Smooth muscle cell (in vitro differentiated cells): Measurements from ENCODE around the gene SATB1. TPM values are rescaled to one million over a fixed set of nuclear protein-coding genes. Genes with fewer than 3 reads are reported as not detected.

ENCODE experiments used
- DNase-seq: peaks from one replicate; lab custom pipeline; 2025; ENCODE audit not compliant: unreplicated experiment; lab: John Stamatoyannopoulos, UW
- H2AFZ ChIP-seq: fragments of 200-600 bp; sonication (generic); 2 replicates; pipeline ENCODE4 v1.6.0; 2016; ENCODE audit warnings: antibody characterized with exemption, low read depth, mild to moderate bottlenecking
- H3F3A ChIP-seq: fragments of 200-600 bp; sonication (generic); 2 replicates; pipeline ENCODE4 v1.6.0; 2017; ENCODE audit warnings: antibody characterized with exemption, low read depth
- H3K27ac ChIP-seq: fragments of 200-600 bp; sonication (generic); 2 replicates; pipeline ENCODE4 v1.5.1; 2016; ENCODE audit warnings: low read depth, mild to moderate bottlenecking
- H3K27me3 ChIP-seq: fragments of 200-600 bp; sonication (generic); 2 replicates; pipeline ENCODE4 v1.6.1; 2016; ENCODE audit warnings: low read depth, mild to moderate bottlenecking
- H3K36me3 ChIP-seq: fragments of 200-600 bp; sonication (generic); 2 replicates; pipeline ENCODE4 v1.5.1; 2016; ENCODE audit warnings: low read depth
- H3K4me1 ChIP-seq: fragments of 200-600 bp; sonication (generic); 2 replicates; pipeline ENCODE4 v1.5.1; 2016; ENCODE audit warnings: low read depth
- H3K4me2 ChIP-seq: fragments of 200-600 bp; sonication (generic); 2 replicates; pipeline ENCODE4 v1.6.0; 2016; ENCODE audit warnings: mild to moderate bottlenecking
- H3K4me3 ChIP-seq: fragments of 200-600 bp; sonication (generic); 2 replicates; pipeline ENCODE4 v1.5.1; 2016; ENCODE audit warnings: mild to moderate bottlenecking
- H3K79me2 ChIP-seq: fragments of 200-600 bp; sonication (generic); 2 replicates; pipeline ENCODE4 v1.6.0; 2016; ENCODE audit warnings: low read depth, mild to moderate bottlenecking
- H3K9ac ChIP-seq: fragments of 200-600 bp; sonication (generic); 2 replicates; pipeline ENCODE4 v1.6.0; 2016; ENCODE audit warnings: low read depth
- H3K9me3 ChIP-seq: fragments of 200-600 bp; sonication (generic); replicated peaks from 2 replicates; pipeline ENCODE4 v1.5.1; 2016; ENCODE audit warnings: low read depth
- H4K20me1 ChIP-seq: fragments of 200-600 bp; sonication (generic); 2 replicates; pipeline ENCODE4 v1.6.0; 2016; ENCODE audit warnings: low read depth
- CTCF ChIP-seq: fragments of 200-600 bp; sonication (generic); IDR thresholded peaks from 2 replicates; pipeline ENCODE4 v1.5.1; 2017; ENCODE audit warnings: borderline replicate concordance, mild to moderate bottlenecking, antibody characterized with exemption; ENCODE audit not compliant: insufficient read depth, poor library complexity, severe bottlenecking
- WGBS: methylation state at CpG from one replicate; pipeline ENCODE4 v1.1.7; 2016; ENCODE audit warnings: low lambda C conversion rate; 5-methylcytosine and 5-hydroxymethylcytosine counted together
- polyA plus RNA-seq: library from polyadenylated mRNA; unstranded; fragments of >200 nt; fragmentation: Nextera tagmentation; extraction: Ambion mirVana; gene quantifications from 2 replicates; pipeline ENCODE4 v1.2.1, GENCODE V29; 2016
- total RNA-seq: library from RNA; depleted of rRNA; stranded (reverse); fragments of >200 nt; gene quantifications from 2 replicates; pipeline ENCODE4 v1.2.3, GENCODE V29; 2014

The SATB1 gene
- total and polyA plus RNA-seq, 2 experiments from 2014 or later = 4.1 to 9.3 TPM

GRCh38 chr3:18349197-18349798, 75.8 kb downstream of the SATB1 start:
- Histone ChIP-seq H3K9ac (no peak overlapping the region), H2AFZ (no peak overlapping the region), H3K4me1 (no peaks in the 10 kb centered on the region), H3F3A (no peaks in the 10 kb centered on the region), H3K27me3 (no peaks in the 10 kb centered on the region), H4K20me1 (no peaks in the 10 kb centered on the region), H3K4me3 (no peak overlapping the region), H3K36me3 (no peaks in the 10 kb centered on the region), H3K27ac (no peak overlapping the region), H3K9me3 (no peaks in the 10 kb centered on the region), H3K79me2 (no peaks in the 10 kb centered on the region), H3K4me2 (no peak overlapping the region)
- WGBS = 92% methylated on average over 18 of the region's 18 CpGs
- no peak for TF ChIP-seq CTCF
- DNase-seq = no peak

GRCh38 chr3:18346097-18346496, 79.0 kb downstream of the SATB1 start:
- Histone ChIP-seq H3K4me2 (no peak overlapping the region), H3K4me1 (no peaks in the 10 kb centered on the region), H3F3A (no peaks in the 10 kb centered on the region), H3K36me3 (no peaks in the 10 kb centered on the region), H4K20me1 (no peaks in the 10 kb centered on the region), H3K9ac (no peak overlapping the region), H3K9me3 (no peaks in the 10 kb centered on the region), H2AFZ (no peak overlapping the region), H3K27me3 (no peaks in the 10 kb centered on the region), H3K79me2 (no peaks in the 10 kb centered on the region), H3K4me3 (no peak overlapping the region), H3K27ac (no peak overlapping the region)
- WGBS = 90% methylated on average over 4 of the region's 4 CpGs
- no peak for TF ChIP-seq CTCF
- no peak for DNase-seq

GRCh38 chr3:18345015-18345367, 80.1 kb downstream of the SATB1 start:
- Histone ChIP-seq H3F3A (no peaks in the 10 kb centered on the region), H3K79me2 (no peaks in the 10 kb centered on the region), H3K27ac (no peak overlapping the region), H3K36me3 (no peaks in the 10 kb centered on the region), H3K4me1 (no peaks in the 10 kb centered on the region), H4K20me1 (no peaks in the 10 kb centered on the region), H3K27me3 (no peaks in the 10 kb centered on the region), H3K9ac (no peak overlapping the region), H3K4me2 (no peak overlapping the region), H3K9me3 (no peaks in the 10 kb centered on the region), H2AFZ (no peak overlapping the region), H3K4me3 (no peak overlapping the region)
- no peak for DNase-seq
- WGBS = 25% methylated on average over 5 of the region's 5 CpGs
- TF ChIP-seq CTCF = no peak

GRCh38 chr3:18344306-18345014, 80.7 kb downstream of the SATB1 start:
- 29% methylated on average over 4 of the region's 4 CpGs for WGBS
- Histone ChIP-seq H3K4me2 (no peak overlapping the region), H3K4me3 (no peak overlapping the region), H3K79me2 (no peaks in the 10 kb centered on the region), H3K4me1 (no peaks in the 10 kb centered on the region), H3K36me3 (no peaks in the 10 kb centered on the region), H3K27me3 (no peaks in the 10 kb centered on the region), H3K9ac (no peak overlapping the region), H4K20me1 (no peaks in the 10 kb centered on the region), H3F3A (no peaks in the 10 kb centered on the region), H3K27ac (no peak overlapping the region), H3K9me3 (no peaks in the 10 kb centered on the region), H2AFZ (no peak overlapping the region)
- DNase-seq = no peak
- no peak for TF ChIP-seq CTCF
